Colonic mucosa (tissue), 4 donors: ENCODE measurements around the gene CLTCL1. TPM values are rescaled to one million over a fixed set of nuclear protein-coding genes. Genes with fewer than 3 reads are reported as not detected.

Experiments used
- DNase-seq: peaks from one replicate; pipeline ENCODE4 v3.0.0-alpha.2; 2020
- H3K27ac ChIP-seq: fragments of 200-600 bp; one replicate; pipeline ENCODE4 v1.8.0; 2021
- H3K27me3 ChIP-seq: fragments of 200-600 bp; one replicate; pipeline ENCODE4 v1.8.0; 2021
- H3K36me3 ChIP-seq: fragments of 200-600 bp; one replicate; pipeline ENCODE4 v1.8.0; 2021
- H3K4me1 ChIP-seq: fragments of 200-600 bp; one replicate; pipeline ENCODE4 v1.8.0; 2021; ENCODE audit warnings: mild to moderate bottlenecking
- H3K4me3 ChIP-seq: fragments of 200-600 bp; one replicate; pipeline ENCODE4 v1.8.0; 2021
- H3K9ac ChIP-seq, 2 donors: one replicate each; pipeline ENCODE4 v1.7.0; 2013; ENCODE audit warnings: control low read depth in 2 of 2, low read depth in 2 of 2, low read length in 2 of 2
- H3K9me3 ChIP-seq: fragments of 200-600 bp; one replicate; pipeline ENCODE4 v1.8.0; 2021
- CTCF ChIP-seq: fragments of 200-600 bp; IDR thresholded peaks from one replicate; pipeline ENCODE4 v1.8.0; 2022; ENCODE audit warnings: antibody characterized with exemption, mild to moderate bottlenecking
- intact Hi-C: fragments of 100-400 bp; cut with DNase I; formaldehyde crosslinking; loops from one replicate; pipeline ENCODE4 v1.14.1; 2022
- total RNA-seq, 2 donors: library from RNA; stranded (reverse); fragmentation: NEBNext Ultra II Directional in 1 of 2; extraction: Animal tissue kit (Norgen Biotek cat#: 25700) in 1 of 2; gene quantifications; one replicate each; pipeline ENCODE4 v1.2.1, GENCODE V29; 2021
- donor health status: healthy.
- donor health status: DM: no; HTN: no; CAD: no.
- donor health status: DM: no; HTN: no; CAD: no.

The CLTCL1 gene
- total RNA-seq, 2 donors from 2014 or later: 3.4 to 3.5 TPM

DNA sequence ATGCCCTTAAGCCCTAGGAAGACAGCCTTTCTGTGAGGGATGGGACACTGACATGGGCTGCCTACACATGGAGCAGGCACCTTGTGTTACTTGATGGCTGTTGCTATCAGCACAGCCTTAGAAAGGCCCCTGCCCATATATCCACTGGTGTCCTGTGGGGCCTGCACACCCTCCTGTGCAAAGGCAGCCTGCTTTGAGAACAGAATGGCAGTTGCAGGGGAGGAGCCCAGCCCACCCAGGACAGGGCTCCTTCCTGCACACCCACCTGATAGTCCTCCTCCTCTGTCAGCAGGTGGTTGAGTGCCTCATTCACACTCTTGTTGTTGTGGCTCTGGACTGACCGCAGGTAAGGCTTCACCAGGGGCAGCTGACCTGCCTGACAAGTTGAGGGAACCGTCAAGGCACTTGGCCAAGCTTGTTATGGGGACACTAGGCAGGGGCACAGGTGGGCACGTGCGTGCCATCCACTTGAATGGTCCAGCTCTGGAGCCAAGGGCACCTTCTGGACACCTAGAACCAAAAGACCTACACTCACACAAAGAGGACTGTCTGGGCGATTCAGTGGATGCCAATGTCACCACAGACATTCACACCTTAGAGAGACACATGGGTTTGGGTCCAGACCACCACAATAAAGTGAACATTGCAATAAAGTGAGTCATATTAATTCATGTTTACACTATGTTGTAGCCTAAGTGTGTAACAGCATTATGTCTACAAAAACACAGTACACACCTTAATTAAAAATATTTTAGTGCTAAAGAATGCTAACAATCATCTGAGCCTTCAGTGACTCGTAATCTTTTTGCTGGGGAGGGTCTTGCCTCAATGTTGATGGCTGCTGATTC lies 103.6 kb downstream of the CLTCL1 start:
- TF ChIP-seq CTCF: no peak
- H3K27me3 ChIP-seq: no peaks in the 10 kb centered on the region
- intact Hi-C loops: loop anchor here (10.0 kb wide), 2 partner anchors 107 to 287 kb away; partner anchors contain the start of genes CDC45, CLTCL1 and UFD1

DNA sequence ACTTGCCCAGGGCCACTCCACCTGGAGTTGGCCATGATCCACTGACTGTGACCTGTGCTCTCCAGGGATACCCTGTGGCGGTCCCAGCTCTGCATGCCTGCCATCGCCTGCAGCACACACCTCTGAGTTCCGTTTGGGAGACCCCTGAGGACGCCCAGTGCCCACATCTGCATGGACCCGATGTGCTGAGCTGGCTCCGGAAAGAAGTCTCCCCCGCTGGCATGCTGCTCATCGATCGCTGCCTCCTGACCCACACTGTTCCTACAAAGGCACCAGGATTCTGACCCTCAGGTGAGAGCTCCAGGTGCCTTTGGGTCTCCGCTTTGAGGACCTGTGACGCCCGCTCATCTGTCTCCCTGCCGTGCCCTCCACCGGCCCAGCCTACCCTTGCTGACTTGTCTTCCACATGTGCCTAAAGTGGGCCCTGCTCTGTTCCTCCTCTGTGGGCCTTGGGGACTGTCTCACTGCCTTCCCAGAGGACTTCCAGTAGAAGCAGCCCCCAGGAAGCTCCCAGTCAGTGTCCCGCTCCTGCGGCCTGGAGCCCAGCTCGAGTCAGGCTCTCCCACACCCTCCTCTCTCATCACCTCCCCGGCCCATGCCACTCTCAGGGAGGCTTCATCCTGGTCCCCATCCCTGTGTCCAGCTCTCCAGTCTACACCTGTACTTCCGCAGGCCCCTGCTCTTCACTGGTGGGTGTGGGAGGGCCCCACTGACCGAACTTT lies 107.1 kb downstream of the CLTCL1 start:
- intact Hi-C loops: loop anchor here (10.0 kb wide), 2 partner anchors 110 to 290 kb away; partner anchors contain the start of genes CDC45, CLTCL1 and UFD1
- H3K9me3 ChIP-seq: no peaks in the 10 kb centered on the region
- no peak for TF ChIP-seq CTCF
- no peaks in the 10 kb centered on the region for H3K36me3 ChIP-seq
- no peaks in the 10 kb centered on the region for H3K27me3 ChIP-seq
- no peak for DNase-seq
- H3K27ac ChIP-seq: no peak overlapping the region
- H3K4me3 ChIP-seq: no peak overlapping the region
- H3K4me1 ChIP-seq: peaks cover 5% of the 10 kb centered on the region
- H3K9ac ChIP-seq: no peak overlapping the region

More for the DNA sequence above, 103.6 kb downstream of the CLTCL1 start:
- no peak overlapping the region for H3K27ac ChIP-seq
- no peak overlapping the region for H3K4me3 ChIP-seq
- H3K9ac ChIP-seq: no peak overlapping the region
- no peaks in the 10 kb centered on the region for H3K4me1 ChIP-seq
- DNase-seq: no peak
- H3K36me3 ChIP-seq: no peaks in the 10 kb centered on the region
- no peaks in the 10 kb centered on the region for H3K9me3 ChIP-seq

GRCh38 chr22:19183216-19183615 lies 108.3 kb downstream of the CLTCL1 start:
- DNase-seq: no peak
- intact Hi-C loops: loop anchor here (10.0 kb wide), 2 partner anchors 112 to 292 kb away; partner anchors contain the start of genes CDC45, CLTCL1 and UFD1
- no peak overlapping the region for H3K4me3 ChIP-seq

GRCh38 chr22:19182472-19183157 lies 108.9 kb downstream of the CLTCL1 start:
- no peaks in the 10 kb centered on the region for H3K9me3 ChIP-seq
- H3K27ac ChIP-seq: no peak overlapping the region
- no peak for TF ChIP-seq CTCF
- no peak overlapping the region for H3K4me3 ChIP-seq
- DNase-seq: no peak
- no peak overlapping the region for H3K9ac ChIP-seq
- H3K27me3 ChIP-seq: no peaks in the 10 kb centered on the region
- intact Hi-C loops: loop anchor here (10.0 kb wide), 2 partner anchors 112 to 292 kb away; partner anchors contain the start of genes CDC45, CLTCL1 and UFD1
- no peaks in the 10 kb centered on the region for H3K36me3 ChIP-seq
- H3K4me1 ChIP-seq: peaks cover 5% of the 10 kb centered on the region

More at GRCh38 chr22:19183216-19183615, 108.3 kb downstream of the CLTCL1 start:
- Histone ChIP-seq H3K27me3 (no peaks in the 10 kb centered on the region), H3K4me1 (peaks cover 5% of the 10 kb centered on the region), H3K27ac (no peak overlapping the region), H3K9ac (no peak overlapping the region), H3K9me3 (no peaks in the 10 kb centered on the region), H3K36me3 (no peaks in the 10 kb centered on the region)
- TF ChIP-seq CTCF: no peak
